ENCODE data around the gene BTNL9.
"Not testable (repeated sequence)": the region's sequence is repeated elsewhere in the genome, so short reads cannot be mapped to it uniquely, and the experiment has no call there.

Gene BTNL9

DNA sequence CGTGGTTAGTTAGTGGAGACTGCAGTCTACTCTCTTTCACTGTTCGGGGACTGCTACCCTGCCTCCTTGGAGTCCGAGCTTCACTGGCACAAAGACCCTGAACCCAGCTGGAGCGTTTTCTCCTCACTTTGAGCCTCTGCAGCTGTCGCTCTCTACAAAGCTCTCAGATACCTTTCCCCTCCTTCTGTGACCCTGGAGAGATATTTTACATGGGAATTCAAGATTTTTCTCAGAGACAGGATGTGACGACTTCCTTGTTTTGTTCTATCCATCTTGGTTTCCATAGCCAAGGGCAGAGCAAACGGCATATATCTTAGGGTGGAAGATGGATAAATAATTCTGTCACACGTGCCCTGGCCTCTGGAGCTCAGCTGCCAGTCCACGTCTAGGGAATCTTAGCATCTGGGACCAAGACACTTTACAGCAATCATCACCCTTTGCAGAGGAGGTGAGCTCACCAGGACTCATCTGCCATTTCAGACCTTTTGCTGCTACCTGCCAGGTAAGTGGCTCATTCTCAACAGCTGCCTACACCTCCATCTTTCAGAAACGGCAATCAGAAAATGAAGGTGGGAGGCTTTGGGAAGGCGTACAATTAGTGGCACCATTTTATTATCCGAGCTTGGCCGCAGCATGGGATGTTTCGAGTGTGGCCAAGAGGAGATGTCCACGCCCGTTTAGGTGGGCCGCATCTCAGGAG lies at the start of gene BTNL9:
TSS of gene BTNL9 (plus strand) at position 336 of the 700 bp plus-strand sequence. CDS start 5,224 bp downstream, outside the sequence.
- no peak for DNase-seq
- intact Hi-C loops (cut with DNase I) = no loop called here

GRCh38 chr5:180990882-180991242 lies 49.2 kb upstream of the BTNL9 start:
- DNase-seq = no peak

GRCh38 chr5:181001947-181002346 lies 38.1 kb upstream of the BTNL9 start:
- DNase-seq = no peak
- intact Hi-C loops (cut with DNase I) = no loop called here

More at GRCh38 chr5:180990882-180991242, 49.2 kb upstream of the BTNL9 start:
- intact Hi-C loops (cut with DNase I) = no loop called here

GRCh38 chr5:181005791-181006190 lies 34.3 kb upstream of the BTNL9 start:
- no peak for DNase-seq
- intact Hi-C loops (cut with DNase I) = no loop called here

DNA sequence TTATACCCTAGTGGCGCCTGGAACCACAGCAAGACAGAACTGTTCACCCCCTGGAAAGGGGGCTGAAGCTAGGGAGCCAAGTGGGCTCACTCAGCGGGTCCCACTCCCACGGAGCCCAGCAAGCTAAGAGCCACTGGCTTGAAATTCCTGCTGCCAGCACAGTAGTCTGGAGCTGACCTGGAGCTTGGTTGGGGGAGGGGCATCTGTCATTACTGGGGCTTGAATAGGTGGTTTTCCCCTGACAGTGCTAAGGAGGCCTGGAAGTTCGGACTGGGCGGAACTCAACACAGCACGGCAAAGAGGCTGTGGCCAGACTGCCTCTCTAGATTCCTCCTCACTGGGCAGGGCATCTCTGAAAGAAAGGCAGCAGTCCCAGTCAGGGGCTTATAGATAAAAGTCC lies 31.9 kb upstream of the BTNL9 start:
- DNase-seq = no peak
- intact Hi-C loops (cut with DNase I) = no loop called here

- intact Hi-C loops (cut with DNase I); DNase-seq: not testable (repeated sequence)
Observed at GRCh38 chr5:181010018-181010417, 30.0 kb upstream of the BTNL9 start.

DNA sequence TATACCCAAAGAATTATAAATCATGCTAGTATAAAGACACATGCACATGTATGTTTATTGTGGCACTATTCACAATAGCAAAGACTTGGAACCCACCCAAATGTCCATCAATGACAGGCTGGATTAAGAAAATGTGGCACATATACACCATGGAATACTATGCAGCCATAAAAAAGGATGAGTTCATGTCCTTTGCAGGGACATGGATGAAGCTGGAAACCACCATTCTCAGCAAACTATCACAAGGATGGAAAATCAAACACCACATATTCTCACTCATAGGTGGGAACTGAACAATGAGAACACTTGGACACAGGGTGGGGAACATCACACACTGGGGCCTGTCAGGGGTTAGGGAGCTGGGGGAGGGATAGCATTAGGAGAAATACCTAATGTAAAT lies 25.4 kb upstream of the BTNL9 start:
- DNase-seq; intact Hi-C loops (cut with DNase I): not testable (repeated sequence)

DNA sequence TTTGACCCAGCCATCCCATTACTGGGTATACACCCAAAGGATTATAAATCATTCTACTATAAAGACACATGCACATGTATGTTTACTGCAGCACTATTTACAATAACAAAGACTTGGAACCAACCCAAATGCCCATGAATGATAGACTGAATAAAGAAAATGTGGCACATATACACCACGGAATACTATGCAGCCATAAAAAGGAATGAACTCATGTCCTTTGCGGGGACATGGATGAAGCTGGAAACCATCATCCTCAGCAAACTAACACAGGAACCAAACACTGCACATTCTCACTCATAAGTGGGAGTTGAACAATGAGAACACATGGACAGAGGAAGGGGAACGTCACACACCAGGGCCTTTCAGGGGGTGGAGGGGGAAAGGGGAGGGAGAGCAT lies 22.6 kb upstream of the BTNL9 start:
- intact Hi-C loops (cut with DNase I); DNase-seq: not testable (repeated sequence)

DNA sequence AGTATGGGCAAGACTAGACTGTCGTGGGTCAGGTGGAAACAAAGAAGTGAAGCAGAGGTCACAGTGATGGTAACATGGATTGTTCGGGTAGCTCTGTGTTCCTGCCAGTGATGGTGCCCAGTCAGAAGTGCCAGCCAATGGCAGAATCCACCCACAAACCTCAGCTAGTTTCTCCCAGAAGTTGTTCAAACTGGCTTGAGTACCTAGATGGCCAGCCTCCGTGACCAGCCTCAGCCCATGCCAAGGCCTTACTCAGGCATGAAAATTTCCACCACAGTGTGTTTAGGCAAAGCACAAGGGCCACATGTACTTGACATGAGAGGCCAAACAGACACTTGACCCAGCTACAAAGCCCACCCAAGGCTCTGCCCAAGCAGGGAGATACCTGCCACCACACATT lies 19.4 kb upstream of the BTNL9 start:
- no peak for DNase-seq
- intact Hi-C loops (cut with DNase I) = no loop called here

DNA sequence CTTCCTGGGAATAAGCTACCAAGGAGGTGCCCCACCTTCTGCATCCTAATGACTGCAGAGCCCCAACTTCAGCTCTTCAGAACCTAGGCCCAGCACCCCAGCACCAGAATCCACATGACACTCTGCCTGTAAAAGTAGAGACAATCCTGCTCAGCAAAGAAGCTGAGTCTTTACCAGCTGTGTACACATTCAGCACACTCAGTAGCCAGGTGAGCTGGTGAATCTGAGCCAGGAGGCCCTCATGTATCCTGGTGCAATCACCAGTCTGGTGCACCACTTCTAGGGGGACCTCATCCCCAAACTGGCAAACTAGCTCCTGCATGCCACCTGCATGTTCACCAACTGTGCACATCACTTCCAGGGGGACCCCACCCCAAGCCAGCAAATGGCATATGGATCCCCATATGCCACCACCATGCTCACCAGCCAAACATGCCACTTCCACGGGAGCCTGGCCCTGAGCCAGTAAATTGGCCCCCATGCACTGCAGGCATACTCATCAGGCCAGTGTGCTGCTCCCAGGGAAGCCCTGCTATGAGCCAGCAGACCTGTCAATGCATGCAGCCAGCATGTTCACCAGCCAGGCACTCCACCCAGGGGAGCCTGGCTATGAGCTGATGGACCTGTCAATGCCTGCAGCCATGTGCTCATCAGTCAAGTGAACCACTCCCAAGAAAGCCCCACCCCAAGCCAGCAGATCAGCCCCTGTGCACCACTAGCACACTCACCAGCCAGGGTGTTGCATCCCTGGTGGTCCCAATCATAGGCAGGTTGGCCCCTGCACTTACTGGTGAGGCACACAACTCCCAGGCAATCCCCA lies 15.6 kb upstream of the BTNL9 start:
- DNase-seq = no peak
- intact Hi-C loops (cut with DNase I) = no loop called here

DNA sequence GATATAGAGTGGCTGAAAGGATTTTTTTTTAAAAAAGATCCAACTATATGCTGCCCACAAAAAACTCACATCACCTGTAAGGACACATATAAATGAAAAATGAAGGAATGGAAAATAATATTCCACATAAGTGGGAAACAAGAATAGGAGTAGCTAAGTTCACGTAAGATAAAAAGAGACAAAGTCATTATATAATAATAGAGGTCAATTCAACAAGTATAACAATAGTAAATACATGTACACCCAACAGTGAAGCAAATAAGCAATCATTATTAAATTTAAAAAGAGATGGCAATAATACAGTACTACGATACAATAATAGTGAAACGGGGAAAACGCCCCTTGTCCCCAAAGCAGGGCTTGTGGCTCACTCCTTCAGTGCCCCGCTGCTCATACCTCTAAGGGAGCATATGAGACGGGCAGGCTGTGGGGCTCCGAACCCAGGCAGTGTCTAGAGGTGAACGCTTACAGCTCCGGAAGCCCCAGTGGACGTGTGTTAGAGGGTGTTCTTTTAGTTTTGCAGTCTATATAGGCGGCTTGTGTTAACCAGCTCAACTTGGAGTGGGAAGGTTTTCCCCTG lies 12.5 kb upstream of the BTNL9 start:
- intact Hi-C loops (cut with DNase I) = no loop called here
- DNase-seq = peak in 2 of 42 donors; percentile 9 to 27

GRCh38 chr5:181028032-181028819 lies 11.8 kb upstream of the BTNL9 start:
- intact Hi-C loops (cut with DNase I) = no loop called here
- DNase-seq = peak in 2 of 42 donors; percentile 15 to 28

DNA sequence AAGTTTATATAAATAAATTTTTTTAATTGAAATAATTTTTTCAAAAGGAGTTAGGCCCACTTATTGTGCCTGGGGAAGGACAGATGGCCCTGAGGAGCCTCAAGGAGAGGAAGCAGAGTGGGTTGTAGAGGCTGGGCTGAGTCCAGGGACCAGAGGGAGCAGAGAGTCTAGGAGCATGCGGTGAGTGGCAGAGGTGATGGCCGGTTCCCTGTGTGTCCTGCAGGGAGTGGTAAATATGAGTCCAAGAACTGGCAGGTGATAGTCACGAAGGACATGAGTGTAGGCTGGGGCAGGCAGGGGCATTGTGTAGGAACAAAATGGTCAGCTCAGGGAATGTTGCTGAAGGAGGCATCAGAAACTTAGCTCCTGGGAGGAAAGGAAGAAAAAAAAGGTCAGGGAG lies 8.3 kb upstream of the BTNL9 start:
- no peak for DNase-seq
- intact Hi-C loops (cut with DNase I) = no loop called here

- peak in 1 of 42 donors; percentile 16 for DNase-seq
Observed at GRCh38 chr5:181035991-181036815, 3.9 kb upstream of the BTNL9 start.

DNA sequence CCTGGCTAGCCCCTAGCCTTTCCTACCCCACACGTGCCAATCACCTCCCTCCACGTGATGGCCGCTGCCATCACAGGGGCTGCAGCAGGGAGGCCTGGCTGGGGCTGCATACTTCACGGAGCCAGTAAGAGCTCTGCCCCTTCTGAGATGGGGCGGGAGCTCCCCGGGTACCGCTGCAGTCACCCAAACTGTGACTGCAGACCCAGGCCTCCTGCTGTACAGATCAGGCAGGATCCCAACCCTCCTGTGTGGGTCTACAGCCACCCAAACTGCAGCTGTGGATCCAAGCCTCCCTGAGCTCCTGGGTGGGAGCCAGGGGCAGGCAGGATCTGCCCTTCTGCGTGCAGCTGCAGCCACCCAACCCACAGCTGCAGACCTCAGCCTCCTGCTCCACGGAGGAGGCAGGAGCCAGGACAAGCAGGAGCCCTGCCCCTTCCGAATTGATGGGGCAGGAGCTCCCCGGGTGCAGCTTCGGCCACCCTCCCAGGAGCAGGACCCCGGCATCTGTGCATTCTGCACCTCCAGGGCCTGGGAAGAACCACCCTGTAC lies 3.2 kb upstream of the BTNL9 start:
- intact Hi-C loops (cut with DNase I) = no loop called here
- DNase-seq = no peak

More at GRCh38 chr5:181035991-181036815, 3.9 kb upstream of the BTNL9 start:
- intact Hi-C loops (cut with DNase I) = no loop called here

DNA sequence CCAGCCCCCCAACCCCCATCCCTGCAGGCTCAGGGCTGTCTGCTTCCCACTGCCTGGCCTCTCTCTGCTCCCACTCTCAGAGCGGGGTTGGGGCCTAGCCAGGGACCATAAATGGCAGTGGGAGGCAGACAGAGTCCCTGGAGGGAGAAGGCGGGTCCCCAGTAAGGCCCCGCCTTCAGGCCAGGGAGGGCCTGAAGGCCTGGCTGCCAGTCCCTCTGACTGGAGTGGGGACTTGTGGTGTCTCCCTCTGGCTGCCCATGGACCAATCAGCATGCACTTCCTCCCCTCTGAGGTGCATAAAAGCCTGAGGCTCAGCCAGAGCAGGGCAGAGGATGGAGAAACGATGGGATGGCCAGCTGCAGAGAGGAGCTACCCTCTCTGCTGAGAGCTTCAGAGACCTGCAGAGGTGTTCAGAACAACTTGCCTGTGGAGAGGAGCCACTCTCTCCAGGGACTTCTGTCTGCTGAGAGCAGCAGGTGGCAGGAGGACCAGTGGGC lies 2.7 kb upstream of the BTNL9 start:
- DNase-seq = no peak
- intact Hi-C loops (cut with DNase I) = no loop called here

- intact Hi-C loops (cut with DNase I) = no loop called here
- no peak for DNase-seq
Observed at GRCh38 chr5:181039471-181039870, 595 bp upstream of the BTNL9 start.

DNA sequence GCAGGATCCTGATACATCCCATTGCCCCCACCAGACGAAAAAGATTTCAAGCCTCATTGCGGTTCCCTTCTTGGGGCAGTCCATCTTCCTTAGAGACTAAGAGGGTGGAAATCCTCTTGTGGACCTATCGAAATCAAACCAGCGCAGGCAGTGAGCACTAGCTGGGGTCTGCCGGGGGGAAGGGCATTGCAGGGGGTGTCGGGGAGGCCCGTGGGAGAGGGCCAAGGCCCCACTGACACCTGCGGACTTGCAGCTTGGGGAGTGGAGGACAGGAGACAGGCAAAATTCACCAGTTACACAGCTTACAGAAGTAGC lies 522 bp downstream of the BTNL9 start:
- intact Hi-C loops (cut with DNase I) = no loop called here
- no peak for DNase-seq

All from head of caudate nucleus (tissue), 42 donors.